A549 (cell line): ENCODE data around the gene SP4. TPM values are rescaled to one million over a fixed set of nuclear protein-coding genes. Genes with fewer than 3 reads are reported as not detected.

ENCODE experiments used
- ATAC-seq, 2 experiments: fragments of 200-7000 bp in 1 of 2; fragments of >200 bp in 1 of 2; cut with Nextera tagmentation in 1 of 2; cut with Tn5 transposase in 1 of 2; 3 replicates each; pipeline versions ENCODE4 v1.8.0 to v1.9.1; 2018 to 2020; ENCODE audit warnings: mild to moderate bottlenecking in 1 of 2, moderate library complexity in 1 of 2
- CTCF ChIA-PET: fragments of 300-600 bp; sonication (Branson Sonifier 250); formaldehyde crosslinking; extraction: SDS; loops from one replicate; lab custom pipeline; 2021; ENCODE audit warnings: antibody characterized with exemption, inconsistent platforms; lab: Yijun Ruan, JAX
- POLR2A ChIA-PET: fragments of 350-600 bp; formaldehyde crosslinking; extraction: SDS; loops from one replicate; lab custom pipeline; 2021; ENCODE audit warnings: antibody characterized with exemption, inconsistent platforms; lab: Yijun Ruan, JAX
- DNase-seq, 2 experiments: peaks; one replicate each; pipeline versions ENCODE4 v3.0.0 to v3.0.0-alpha.2; 2011 to 2016; ENCODE audit warnings: low read depth in 1 of 2, low spot score in 1 of 2
- FAIRE-seq: peaks from 2 replicates; lab custom pipeline; 2011; peaks lifted over from hg19 to GRCh38; lab: Jason Lieb, UNC
- H3K27ac ChIP-seq, 2 experiments: fragments of >200 bp; sonication (Bioruptor Twin); formaldehyde crosslinking; 3 replicates each; pipeline ENCODE4 v1.5.1; 2016 to 2017
- H3K4me1 ChIP-seq: fragments of >200 bp; sonication (Bioruptor Twin); formaldehyde crosslinking; 3 replicates; pipeline ENCODE4 v1.6.1; 2016
- H3K4me2 ChIP-seq: fragments of >200 bp; sonication (Bioruptor Twin); formaldehyde crosslinking; 3 replicates; pipeline ENCODE4 v1.6.1; 2016
- H3K4me3 ChIP-seq: fragments of >200 bp; sonication (Bioruptor Twin); formaldehyde crosslinking; 3 replicates; pipeline ENCODE4 v1.5.1; 2016
- H3K9me3 ChIP-seq: fragments of >200 bp; sonication (Bioruptor Twin); formaldehyde crosslinking; 3 replicates; pipeline ENCODE4 v1.6.1; 2016
- ESRRA ChIP-seq: fragments of 150-350 bp; IDR thresholded peaks from 2 replicates; pipeline ENCODE4 v1.6.1; 2014; ENCODE audit warnings: mild to moderate bottlenecking, low read length, borderline replicate concordance
- HOXA7 ChIP-seq: fragments of 250-450 bp; sonication (Bioruptor Pico); IDR thresholded peaks from 2 replicates; pipeline ENCODE4 v1.5.0; 2020; ENCODE audit warnings: mild to moderate bottlenecking, moderate library complexity
- HOXB13 ChIP-seq: fragments of 250-450 bp; sonication (Bioruptor Pico); IDR thresholded peaks from 2 replicates; pipeline ENCODE4 v1.5.0; 2020; ENCODE audit warnings: low read depth, mild to moderate bottlenecking, moderate library complexity
- KDM1A ChIP-seq: fragments of 200-600 bp; sonication (generic); IDR thresholded peaks from 2 replicates; pipeline ENCODE4 v1.6.1; 2016; ENCODE audit warnings: low read depth, mild to moderate bottlenecking
- MAZ ChIP-seq: fragments of 150-350 bp; IDR thresholded peaks from 2 replicates; pipeline ENCODE4 v1.6.1; 2014; ENCODE audit warnings: antibody characterized with exemption, low read depth, low read length, borderline replicate concordance
- NR3C1 ChIP-seq: fragments of >200 bp; sonication (Bioruptor Twin); formaldehyde crosslinking; IDR thresholded peaks from 3 replicates; pipeline ENCODE4 v1.6.1; 2017
- PHF8 ChIP-seq: fragments of 200-600 bp; sonication (generic); IDR thresholded peaks from 2 replicates; pipeline ENCODE4 v1.6.1; 2016; ENCODE audit warnings: low read depth, mild to moderate bottlenecking, antibody characterized with exemption, moderate library complexity, borderline replicate concordance
- POLR2AphosphoS2 ChIP-seq: conservative IDR thresholded peaks from 2 replicates; pipeline ENCODE4 v1.6.1; 2012; ENCODE audit warnings: low read length, improper control_type of control experiment, inconsistent platforms
- RCOR1 ChIP-seq: fragments of 150-350 bp; IDR thresholded peaks from 2 replicates; pipeline ENCODE4 v1.6.1; 2014; ENCODE audit warnings: antibody characterized with exemption, low read length, low read depth
- SMC3 ChIP-seq: fragments of >200 bp; sonication (Bioruptor Twin); formaldehyde crosslinking; IDR thresholded peaks from 3 replicates; pipeline ENCODE4 v1.6.1; 2018; ENCODE audit warnings: inconsistent platforms
- ZC3H11A ChIP-seq: fragments of 450-650 bp; IDR thresholded peaks from 2 replicates; pipeline ENCODE4 v1.6.1; 2014; ENCODE audit warnings: antibody characterized with exemption, mild to moderate bottlenecking
- ZFP36 ChIP-seq: fragments of 450-650 bp; IDR thresholded peaks from 2 replicates; pipeline ENCODE4 v1.6.1; 2014; ENCODE audit warnings: borderline replicate concordance; ENCODE audit not compliant: partially characterized antibody
- ZSCAN20 ChIP-seq: fragments of 250-450 bp; sonication (Bioruptor Pico); IDR thresholded peaks from 2 replicates; pipeline ENCODE4 v1.8.0; 2022; ENCODE audit warnings: mild to moderate bottlenecking, moderate library complexity
- WGBS: methylation state at CpG from one replicate; pipeline ENCODE4 v1.1.6; 2017; ENCODE audit errors: missing lambda C conversion rate; 5-methylcytosine and 5-hydroxymethylcytosine counted together
- polyA plus RNA-seq, 4 experiments: library from polyadenylated mRNA; depleted of rRNA in 3 of 4; stranded (reverse); fragments of >200 nt; fragmentation: RNase III in 1 of 4; extraction: RNeasy Plus Mini Kit Qiagen cat#74134 plus additional on column Dnase treatment in 1 of 4; gene quantifications; 2 replicates in 3 of 4; 3 replicates in 1 of 4; pipeline ENCODE4 v1.2.3, GENCODE V29; 2011 to 2017
- TF ChIP-seq, protein P1 (sequence below): fragments of 200-600 bp; sonication (generic); IDR thresholded peaks from 2 replicates; pipeline ENCODE4 v1.6.1; 2016; ENCODE audit warnings: antibody characterized with exemption, mild to moderate bottlenecking, moderate library complexity
- TF ChIP-seq, protein P2 (sequence below): IDR thresholded peaks from 2 replicates; pipeline ENCODE4 v1.6.1; 2012

SP4 gene
- polyA plus RNA-seq, 2 of the 4 experiments (the other 2 are of a cell fraction) = 1.9 to 5.3 TPM

DNA sequence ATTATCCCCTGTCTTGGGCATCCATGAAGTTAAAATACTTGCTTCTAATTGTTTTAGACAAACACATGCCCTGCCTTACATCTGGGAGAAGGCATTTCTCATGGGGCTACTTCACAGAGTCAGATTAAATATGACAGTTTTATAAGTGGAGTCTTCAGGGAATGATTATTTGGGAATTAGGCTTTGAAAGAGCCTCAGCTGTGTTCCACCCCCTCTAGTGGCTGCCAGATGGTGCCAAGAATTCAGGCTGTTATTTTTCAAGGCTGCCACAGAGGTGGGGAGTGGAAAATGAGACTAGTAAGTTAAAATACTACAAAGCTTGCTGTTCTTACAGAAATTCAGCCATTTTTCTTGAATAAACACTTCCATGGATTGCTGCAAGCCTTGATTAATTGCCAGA, 69.2 kb downstream of the SP4 start:
- no peak for ATAC-seq
- CTCF ChIA-PET = no interaction called here
- Histone ChIP-seq H3K27ac (no peak overlapping the region), H3K9me3 (peaks cover 13% of the 10 kb centered on the region; the same call in 2 of the 3 replicates), H3K4me1 (no peaks in the 10 kb centered on the region), H3K4me2 (no peak overlapping the region), H3K4me3 (no peak overlapping the region)
- POLR2A ChIA-PET = no interaction called here
- DNase-seq = no peak
- TF ChIP-seq ESRRA = no peak
- TF ChIP-seq KDM1A = no peak
- no peak for TF ChIP-seq MAZ
- no peak for TF ChIP-seq HOXA7 (CRISPR knock-in tag)
- no peak for FAIRE-seq

DNA sequence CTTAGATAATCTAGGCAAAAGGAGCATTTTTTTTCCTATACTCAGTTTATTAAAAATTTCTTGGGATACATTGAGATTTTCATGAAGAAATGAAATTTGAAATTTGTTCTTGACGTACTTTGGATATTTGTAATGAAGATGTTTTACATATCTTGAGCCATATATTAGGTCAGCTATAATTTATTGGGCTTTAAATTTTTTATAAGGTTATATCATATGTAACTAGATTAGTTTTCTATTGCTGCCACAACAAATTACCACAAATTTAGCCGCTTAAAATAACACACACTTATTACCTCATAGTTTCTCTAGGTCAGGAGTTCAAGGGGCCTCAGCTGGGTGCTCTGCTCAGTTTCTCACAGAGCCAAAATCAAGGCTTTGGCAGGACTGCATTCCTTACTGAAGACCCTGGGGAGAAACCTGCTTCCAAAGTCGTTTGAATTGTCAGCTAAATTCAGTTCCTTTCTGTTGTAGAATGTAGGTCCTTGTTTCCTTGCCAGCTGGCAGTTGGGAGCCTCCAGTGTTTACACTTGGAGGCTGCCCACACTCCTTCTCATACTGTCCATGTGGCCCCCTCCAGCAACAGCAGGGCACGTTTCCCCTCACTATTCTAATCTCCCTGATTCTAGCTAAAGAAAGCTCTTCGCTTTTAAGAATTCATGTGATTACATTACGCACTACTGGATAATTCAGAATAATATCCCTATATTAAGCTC, 72.4 kb downstream of the SP4 start:
- CTCF ChIA-PET = no interaction called here
- POLR2A ChIA-PET = no interaction called here
- Histone ChIP-seq H3K9me3 (0 out of 3 replicates have a peak, but pooled peaks cover 3% of the 10 kb centered on the region), H3K4me2 (no peak overlapping the region), H3K27ac (no peak overlapping the region), H3K4me3 (no peak overlapping the region), H3K4me1 (no peaks in the 10 kb centered on the region)
- TF ChIP-seq, protein P1, sequence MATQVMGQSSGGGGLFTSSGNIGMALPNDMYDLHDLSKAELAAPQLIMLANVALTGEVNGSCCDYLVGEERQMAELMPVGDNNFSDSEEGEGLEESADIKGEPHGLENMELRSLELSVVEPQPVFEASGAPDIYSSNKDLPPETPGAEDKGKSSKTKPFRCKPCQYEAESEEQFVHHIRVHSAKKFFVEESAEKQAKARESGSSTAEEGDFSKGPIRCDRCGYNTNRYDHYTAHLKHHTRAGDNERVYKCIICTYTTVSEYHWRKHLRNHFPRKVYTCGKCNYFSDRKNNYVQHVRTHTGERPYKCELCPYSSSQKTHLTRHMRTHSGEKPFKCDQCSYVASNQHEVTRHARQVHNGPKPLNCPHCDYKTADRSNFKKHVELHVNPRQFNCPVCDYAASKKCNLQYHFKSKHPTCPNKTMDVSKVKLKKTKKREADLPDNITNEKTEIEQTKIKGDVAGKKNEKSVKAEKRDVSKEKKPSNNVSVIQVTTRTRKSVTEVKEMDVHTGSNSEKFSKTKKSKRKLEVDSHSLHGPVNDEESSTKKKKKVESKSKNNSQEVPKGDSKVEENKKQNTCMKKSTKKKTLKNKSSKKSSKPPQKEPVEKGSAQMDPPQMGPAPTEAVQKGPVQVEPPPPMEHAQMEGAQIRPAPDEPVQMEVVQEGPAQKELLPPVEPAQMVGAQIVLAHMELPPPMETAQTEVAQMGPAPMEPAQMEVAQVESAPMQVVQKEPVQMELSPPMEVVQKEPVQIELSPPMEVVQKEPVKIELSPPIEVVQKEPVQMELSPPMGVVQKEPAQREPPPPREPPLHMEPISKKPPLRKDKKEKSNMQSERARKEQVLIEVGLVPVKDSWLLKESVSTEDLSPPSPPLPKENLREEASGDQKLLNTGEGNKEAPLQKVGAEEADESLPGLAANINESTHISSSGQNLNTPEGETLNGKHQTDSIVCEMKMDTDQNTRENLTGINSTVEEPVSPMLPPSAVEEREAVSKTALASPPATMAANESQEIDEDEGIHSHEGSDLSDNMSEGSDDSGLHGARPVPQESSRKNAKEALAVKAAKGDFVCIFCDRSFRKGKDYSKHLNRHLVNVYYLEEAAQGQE = no peak
- TF ChIP-seq SMC3 (no peak), NR3C1 (no peak), ZSCAN20 (CRISPR knock-in tag) (no peak)
- FAIRE-seq (no peak), DNase-seq (no peak), ATAC-seq (no peak)
- 65% methylated on average over 6 of the region's 6 CpGs for WGBS

DNA sequence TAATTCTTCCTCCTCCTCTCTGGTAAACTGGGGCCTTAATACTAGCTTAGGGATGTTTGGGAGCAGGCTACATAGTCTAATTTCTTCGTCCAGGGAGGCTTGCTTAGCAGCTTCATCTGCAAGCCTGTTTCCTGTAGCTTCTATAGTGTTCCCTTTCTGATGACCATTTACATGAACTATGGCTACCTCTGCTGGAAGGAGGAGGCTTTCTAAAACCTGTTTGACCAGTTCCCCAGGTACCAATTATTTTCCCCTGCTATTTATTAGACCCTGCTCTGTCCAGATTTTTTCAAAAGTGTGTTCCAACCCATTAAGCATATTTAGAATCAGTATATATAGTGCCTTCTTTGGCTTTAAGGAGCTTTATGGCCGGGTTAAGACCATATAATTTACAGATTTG, 76.1 kb downstream of the SP4 start:
- Histone ChIP-seq H3K9me3 (peaks cover 6% of the 10 kb centered on the region; the same call in 1 of the 3 replicates), H3K27ac (no peak overlapping the region), H3K4me2 (no peak overlapping the region), H3K4me3 (no peak overlapping the region), H3K4me1 (no peaks in the 10 kb centered on the region)
- ChIA-PET CTCF (interaction anchor here (1.2 kb wide), 1 partner anchor 15 kb away, joined by 3 read pairs; no protein-coding TSS in a partner anchor), POLR2A (no interaction called here)
- ATAC-seq = no peak
- no peak for DNase-seq
- 25% methylated on average over 2 of the region's 2 CpGs for WGBS
- TF ChIP-seq POLR2AphosphoS2 (no peak), ZC3H11A (no peak), NR3C1 (no peak), PHF8 (no peak), ZFP36 (no peak), HOXB13 (no peak), RCOR1 (no peak)
- TF ChIP-seq, protein P2, sequence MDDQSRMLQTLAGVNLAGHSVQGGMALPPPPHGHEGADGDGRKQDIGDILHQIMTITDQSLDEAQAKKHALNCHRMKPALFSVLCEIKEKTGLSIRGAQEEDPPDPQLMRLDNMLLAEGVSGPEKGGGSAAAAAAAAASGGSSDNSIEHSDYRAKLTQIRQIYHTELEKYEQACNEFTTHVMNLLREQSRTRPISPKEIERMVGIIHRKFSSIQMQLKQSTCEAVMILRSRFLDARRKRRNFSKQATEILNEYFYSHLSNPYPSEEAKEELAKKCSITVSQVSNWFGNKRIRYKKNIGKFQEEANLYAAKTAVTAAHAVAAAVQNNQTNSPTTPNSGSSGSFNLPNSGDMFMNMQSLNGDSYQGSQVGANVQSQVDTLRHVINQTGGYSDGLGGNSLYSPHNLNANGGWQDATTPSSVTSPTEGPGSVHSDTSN = no peak
- no peak for FAIRE-seq
